Parathyroid adenoma (tissue), 2 donors: ENCODE data around the gene PPP1R10.

Source experiments
- H2AFZ ChIP-seq: fragments of 300-600 bp; sonication (generic); one replicate; pipeline ENCODE4 v1.7.0; 2017; ENCODE audit warnings: antibody characterized with exemption, mild to moderate bottlenecking
- H3K27ac ChIP-seq: fragments of 300-600 bp; sonication (generic); one replicate; pipeline ENCODE4 v1.7.0; 2017
- H3K27me3 ChIP-seq: fragments of 300-600 bp; sonication (generic); one replicate; pipeline ENCODE4 v1.7.0; 2017; ENCODE audit warnings: low read length; ENCODE audit not compliant: control insufficient read depth, insufficient read depth
- H3K36me3 ChIP-seq: fragments of 300-600 bp; sonication (generic); one replicate; pipeline ENCODE4 v1.7.0; 2017; ENCODE audit warnings: low read length; ENCODE audit not compliant: control insufficient read depth, insufficient read depth
- H3K4me1 ChIP-seq: fragments of 300-600 bp; sonication (generic); one replicate; pipeline ENCODE4 v1.7.0; 2017; ENCODE audit warnings: control low read depth
- H3K4me2 ChIP-seq: fragments of 300-600 bp; sonication (generic); one replicate; pipeline ENCODE4 v1.7.0; 2017; ENCODE audit warnings: low read length
- H3K4me3 ChIP-seq: fragments of 300-600 bp; sonication (generic); one replicate; pipeline ENCODE4 v1.7.0; 2017; ENCODE audit warnings: low read depth, low read length
- H3K79me2 ChIP-seq: fragments of 300-600 bp; sonication (generic); one replicate; pipeline ENCODE4 v1.7.0; 2017; ENCODE audit warnings: control low read depth
- H3K9ac ChIP-seq: fragments of 300-600 bp; sonication (generic); one replicate; pipeline ENCODE4 v1.7.0; 2017; ENCODE audit warnings: mild to moderate bottlenecking
- H3K9me3 ChIP-seq: fragments of 300-600 bp; sonication (generic); one replicate; pipeline ENCODE4 v1.7.0; 2017; ENCODE audit warnings: low read length; ENCODE audit not compliant: control insufficient read depth
- TF ChIP-seq, protein P1 (sequence below): fragments of 300-600 bp; sonication (generic); IDR thresholded peaks from one replicate; pipeline ENCODE4 v1.7.0; 2017; ENCODE audit warnings: antibody characterized with exemption, mild to moderate bottlenecking
- donor health status: primary hyperparathyroidism.

PPP1R10 gene

GRCh38 chr6:30626484-30627366 is 9.7 kb upstream of the PPP1R10 start, which contains the start of gene ATAT1:
TSS of gene ATAT1 (plus strand) at chr6:30626874.
- no peaks in the 10 kb centered on the region for H3K36me3 ChIP-seq
- no peaks in the 10 kb centered on the region for H3K27me3 ChIP-seq
- H3K4me2 ChIP-seq, result peak within 1 kb of the TSS; percentile 94
- peaks cover 10% of the 10 kb centered on the region for H3K4me1 ChIP-seq
- H2AFZ ChIP-seq, result peak within 1 kb of the TSS; percentile 88
- peak within 1 kb of the TSS; percentile 70 for H3K9ac ChIP-seq
- TF ChIP-seq, protein P1, sequence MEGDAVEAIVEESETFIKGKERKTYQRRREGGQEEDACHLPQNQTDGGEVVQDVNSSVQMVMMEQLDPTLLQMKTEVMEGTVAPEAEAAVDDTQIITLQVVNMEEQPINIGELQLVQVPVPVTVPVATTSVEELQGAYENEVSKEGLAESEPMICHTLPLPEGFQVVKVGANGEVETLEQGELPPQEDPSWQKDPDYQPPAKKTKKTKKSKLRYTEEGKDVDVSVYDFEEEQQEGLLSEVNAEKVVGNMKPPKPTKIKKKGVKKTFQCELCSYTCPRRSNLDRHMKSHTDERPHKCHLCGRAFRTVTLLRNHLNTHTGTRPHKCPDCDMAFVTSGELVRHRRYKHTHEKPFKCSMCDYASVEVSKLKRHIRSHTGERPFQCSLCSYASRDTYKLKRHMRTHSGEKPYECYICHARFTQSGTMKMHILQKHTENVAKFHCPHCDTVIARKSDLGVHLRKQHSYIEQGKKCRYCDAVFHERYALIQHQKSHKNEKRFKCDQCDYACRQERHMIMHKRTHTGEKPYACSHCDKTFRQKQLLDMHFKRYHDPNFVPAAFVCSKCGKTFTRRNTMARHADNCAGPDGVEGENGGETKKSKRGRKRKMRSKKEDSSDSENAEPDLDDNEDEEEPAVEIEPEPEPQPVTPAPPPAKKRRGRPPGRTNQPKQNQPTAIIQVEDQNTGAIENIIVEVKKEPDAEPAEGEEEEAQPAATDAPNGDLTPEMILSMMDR, result peak; percentile 43
- H3K27ac ChIP-seq, result peak within 1 kb of the TSS; percentile 81
- H3K9me3 ChIP-seq, result no peaks in the 10 kb centered on the region
- H3K4me3 ChIP-seq, result peak within 1 kb of the TSS; percentile 64
- H3K79me2 ChIP-seq, result peaks cover 6% of the 10 kb centered on the region

GRCh38 chr6:30625511-30625910 is 8.5 kb upstream of the PPP1R10 start:
- no peak overlapping the region for H3K4me3 ChIP-seq
- H3K9ac ChIP-seq, result no peak overlapping the region
- H3K27me3 ChIP-seq, result no peaks in the 10 kb centered on the region
- TF ChIP-seq, protein P1, result no peak
- H2AFZ ChIP-seq, result no peak overlapping the region
- H3K9me3 ChIP-seq, result no peaks in the 10 kb centered on the region
- peaks cover 6% of the 10 kb centered on the region for H3K79me2 ChIP-seq
- peaks cover 10% of the 10 kb centered on the region for H3K4me1 ChIP-seq
- H3K36me3 ChIP-seq, result no peaks in the 10 kb centered on the region
- no peak overlapping the region for H3K27ac ChIP-seq
- no peak overlapping the region for H3K4me2 ChIP-seq

DNA sequence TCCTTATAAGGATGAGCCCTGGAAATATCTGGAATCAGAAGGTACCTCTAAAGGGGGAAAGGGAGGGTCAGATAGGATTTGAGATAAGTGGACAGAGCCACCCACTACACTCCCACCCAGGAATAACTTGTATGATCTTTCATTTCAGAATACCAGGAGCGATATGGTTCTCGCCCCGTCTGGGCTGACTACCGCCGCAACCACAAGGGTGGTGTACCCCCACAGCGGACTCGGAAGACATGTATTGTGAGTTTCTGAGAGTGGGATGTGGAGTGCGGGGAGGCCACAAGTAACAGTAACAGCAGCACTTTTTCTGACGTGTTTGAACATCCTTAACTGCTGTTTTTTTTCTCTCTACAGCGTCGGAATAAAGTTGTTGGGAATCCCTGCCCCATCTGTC is 2.5 kb upstream of the PPP1R10 start:
- H3K79me2 ChIP-seq, result peaks cover 33% of the 10 kb centered on the region
- TF ChIP-seq, protein P1, result no peak
- no peaks in the 10 kb centered on the region for H3K9me3 ChIP-seq
- no peak overlapping the region for H2AFZ ChIP-seq
- peaks cover 15% of the 10 kb centered on the region for H3K36me3 ChIP-seq
- no peak overlapping the region for H3K4me2 ChIP-seq
- no peak overlapping the region for H3K27ac ChIP-seq
- H3K4me3 ChIP-seq, result no peak overlapping the region
- peaks cover 3% of the 10 kb centered on the region for H3K4me1 ChIP-seq
- H3K27me3 ChIP-seq, result no peaks in the 10 kb centered on the region
- H3K9ac ChIP-seq, result no peak overlapping the region

DNA sequence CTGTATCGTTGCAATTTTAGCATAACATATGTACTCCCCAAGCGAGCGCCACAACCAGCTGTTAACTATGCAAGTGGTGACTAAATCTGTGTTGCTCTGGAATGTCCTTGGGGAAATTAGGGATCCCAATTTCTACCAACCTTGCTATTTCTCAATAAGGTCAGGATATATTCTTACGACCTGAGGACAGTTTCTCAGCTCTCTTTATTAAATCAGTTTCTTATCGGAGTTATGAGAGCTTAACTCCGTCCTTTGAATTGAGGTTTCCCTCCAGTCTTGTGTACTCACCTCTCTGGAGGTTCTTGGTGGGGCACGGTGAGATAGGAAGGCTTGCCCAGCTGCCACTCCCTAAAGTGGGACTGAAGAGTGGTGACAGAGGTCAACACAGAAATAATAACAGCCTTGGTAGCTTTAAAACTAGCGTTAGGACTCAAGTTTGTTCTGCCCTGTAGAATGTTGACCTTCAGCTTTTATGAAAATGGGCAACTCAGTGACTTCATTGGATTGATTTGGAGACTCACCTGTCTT is 1.3 kb upstream of the PPP1R10 start:
- H2AFZ ChIP-seq, result peak overlapping the region; percentile 81
- peaks cover 15% of the 10 kb centered on the region for H3K36me3 ChIP-seq
- peaks cover 33% of the 10 kb centered on the region for H3K79me2 ChIP-seq
- no peaks in the 10 kb centered on the region for H3K9me3 ChIP-seq
- no peaks in the 10 kb centered on the region for H3K27me3 ChIP-seq
- peak overlapping the region; percentile 22 for H3K9ac ChIP-seq
- H3K27ac ChIP-seq, result peak overlapping the region; percentile 98
- H3K4me2 ChIP-seq, result peak overlapping the region; percentile 86
- peak overlapping the region; percentile 100 for H3K4me3 ChIP-seq
- TF ChIP-seq, protein P1, result no peak
- H3K4me1 ChIP-seq, result peaks cover 8% of the 10 kb centered on the region
